Measurements from ENCODE around the gene CDK4.

The CDK4 gene

GRCh38 chr12:57700317-57700716, 51.8 kb downstream of the CDK4 start:
- DNase-seq (ENCODE audit: low spot score): no peak

GRCh38 chr12:57698414-57698813, 53.7 kb downstream of the CDK4 start:
- DNase-seq (ENCODE audit: low spot score): no peak
